ENCODE results near the gene ANKRD63. TPM values are rescaled to one million over a fixed set of nuclear protein-coding genes. Genes with fewer than 3 reads are reported as not detected.

Gene ANKRD63
- total and polyA plus RNA-seq, 2 of the 13 experiments (the other 11 are each of a cell fraction or from before 2014, with no cell fraction given), result not detected

DNA sequence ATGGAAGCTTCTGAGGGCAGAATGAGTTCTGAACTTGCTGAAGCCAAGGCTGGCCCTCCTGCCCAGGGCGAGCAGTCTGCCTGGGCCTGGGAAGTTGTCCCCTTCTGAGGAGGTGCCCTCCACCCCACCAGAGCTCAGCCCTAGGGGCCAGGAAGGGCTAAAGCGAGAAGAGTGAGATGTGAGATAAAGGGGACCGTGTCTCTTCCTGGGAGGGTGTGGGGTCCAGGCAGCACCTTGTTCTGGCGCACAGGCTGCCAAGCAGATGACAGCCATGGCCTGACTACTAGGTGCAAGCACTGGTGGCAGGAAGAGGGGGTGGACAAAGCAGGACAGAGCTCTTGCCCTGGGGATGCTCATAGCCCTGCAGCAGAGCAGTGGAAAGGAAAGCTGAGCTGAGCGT is 40.3 kb downstream of the ANKRD63 start (continued):
- no peak for TF ChIP-seq KLF15 (CRISPR knock-in tag; IDR thresholded peaks at IDR 0.05; ENCODE audit: borderline replicate concordance)
- TF ChIP-seq DNMT1 (CRISPR knock-in tag; IDR thresholded peaks at IDR 0.05), result no peak
- TF ChIP-seq KLF16 (CRISPR knock-in tag; IDR thresholded peaks at IDR 0.05), result no peak
- TF ChIP-seq, protein P1, sequence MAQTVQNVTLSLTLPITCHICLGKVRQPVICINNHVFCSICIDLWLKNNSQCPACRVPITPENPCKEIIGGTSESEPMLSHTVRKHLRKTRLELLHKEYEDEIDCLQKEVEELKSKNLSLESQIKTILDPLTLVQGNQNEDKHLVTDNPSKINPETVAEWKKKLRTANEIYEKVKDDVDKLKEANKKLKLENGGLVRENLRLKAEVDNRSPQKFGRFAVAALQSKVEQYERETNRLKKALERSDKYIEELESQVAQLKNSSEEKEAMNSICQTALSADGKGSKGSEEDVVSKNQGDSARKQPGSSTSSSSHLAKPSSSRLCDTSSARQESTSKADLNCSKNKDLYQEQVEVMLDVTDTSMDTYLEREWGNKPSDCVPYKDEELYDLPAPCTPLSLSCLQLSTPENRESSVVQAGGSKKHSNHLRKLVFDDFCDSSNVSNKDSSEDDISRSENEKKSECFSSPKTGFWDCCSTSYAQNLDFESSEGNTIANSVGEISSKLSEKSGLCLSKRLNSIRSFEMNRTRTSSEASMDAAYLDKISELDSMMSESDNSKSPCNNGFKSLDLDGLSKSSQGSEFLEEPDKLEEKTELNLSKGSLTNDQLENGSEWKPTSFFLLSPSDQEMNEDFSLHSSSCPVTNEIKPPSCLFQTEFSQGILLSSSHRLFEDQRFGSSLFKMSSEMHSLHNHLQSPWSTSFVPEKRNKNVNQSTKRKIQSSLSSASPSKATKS (CRISPR knock-in tag; IDR thresholded peaks at IDR 0.05), result no peak
- TF ChIP-seq, protein P2, sequence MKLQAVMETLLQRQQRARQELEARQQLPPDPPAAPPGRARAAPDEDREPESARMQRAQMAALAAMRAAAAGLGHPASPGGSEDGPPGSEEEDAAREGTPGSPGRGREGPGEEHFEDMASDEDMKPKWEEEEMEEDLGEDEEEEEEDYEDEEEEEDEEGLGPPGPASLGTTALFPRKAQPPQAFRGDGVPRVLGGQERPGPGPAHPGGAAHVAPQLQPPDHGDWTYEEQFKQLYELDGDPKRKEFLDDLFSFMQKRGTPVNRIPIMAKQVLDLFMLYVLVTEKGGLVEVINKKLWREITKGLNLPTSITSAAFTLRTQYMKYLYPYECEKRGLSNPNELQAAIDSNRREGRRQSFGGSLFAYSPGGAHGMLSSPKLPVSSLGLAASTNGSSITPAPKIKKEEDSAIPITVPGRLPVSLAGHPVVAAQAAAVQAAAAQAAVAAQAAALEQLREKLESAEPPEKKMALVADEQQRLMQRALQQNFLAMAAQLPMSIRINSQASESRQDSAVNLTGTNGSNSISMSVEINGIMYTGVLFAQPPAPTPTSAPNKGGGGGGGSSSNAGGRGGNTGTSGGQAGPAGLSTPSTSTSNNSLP (IDR thresholded peaks at IDR 0.05; ENCODE audit: low read depth, low read length), result no peak
- TF ChIP-seq, protein P3, sequence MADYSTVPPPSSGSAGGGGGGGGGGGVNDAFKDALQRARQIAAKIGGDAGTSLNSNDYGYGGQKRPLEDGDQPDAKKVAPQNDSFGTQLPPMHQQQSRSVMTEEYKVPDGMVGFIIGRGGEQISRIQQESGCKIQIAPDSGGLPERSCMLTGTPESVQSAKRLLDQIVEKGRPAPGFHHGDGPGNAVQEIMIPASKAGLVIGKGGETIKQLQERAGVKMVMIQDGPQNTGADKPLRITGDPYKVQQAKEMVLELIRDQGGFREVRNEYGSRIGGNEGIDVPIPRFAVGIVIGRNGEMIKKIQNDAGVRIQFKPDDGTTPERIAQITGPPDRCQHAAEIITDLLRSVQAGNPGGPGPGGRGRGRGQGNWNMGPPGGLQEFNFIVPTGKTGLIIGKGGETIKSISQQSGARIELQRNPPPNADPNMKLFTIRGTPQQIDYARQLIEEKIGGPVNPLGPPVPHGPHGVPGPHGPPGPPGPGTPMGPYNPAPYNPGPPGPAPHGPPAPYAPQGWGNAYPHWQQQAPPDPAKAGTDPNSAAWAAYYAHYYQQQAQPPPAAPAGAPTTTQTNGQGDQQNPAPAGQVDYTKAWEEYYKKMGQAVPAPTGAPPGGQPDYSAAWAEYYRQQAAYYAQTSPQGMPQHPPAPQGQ (CRISPR knock-in tag; IDR thresholded peaks at IDR 0.05; ENCODE audit: borderline replicate concordance), result no peak
- TF ChIP-seq HNRNPL (IDR thresholded peaks at IDR 0.05; ENCODE audit: low read depth, low read length), result no peak
- TF ChIP-seq, protein P4, sequence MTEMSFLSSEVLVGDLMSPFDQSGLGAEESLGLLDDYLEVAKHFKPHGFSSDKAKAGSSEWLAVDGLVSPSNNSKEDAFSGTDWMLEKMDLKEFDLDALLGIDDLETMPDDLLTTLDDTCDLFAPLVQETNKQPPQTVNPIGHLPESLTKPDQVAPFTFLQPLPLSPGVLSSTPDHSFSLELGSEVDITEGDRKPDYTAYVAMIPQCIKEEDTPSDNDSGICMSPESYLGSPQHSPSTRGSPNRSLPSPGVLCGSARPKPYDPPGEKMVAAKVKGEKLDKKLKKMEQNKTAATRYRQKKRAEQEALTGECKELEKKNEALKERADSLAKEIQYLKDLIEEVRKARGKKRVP (CRISPR knock-in tag; IDR thresholded peaks at IDR 0.05), result no peak
